Psoas muscle (tissue), 8 donors: ENCODE data around the gene PUSL1. TPM values are rescaled to one million over a fixed set of nuclear protein-coding genes. Genes with fewer than 3 reads are reported as not detected.
A peak's percentile ranks its signal among the peaks of the same experiment; 100 is the strongest.

ENCODE experiments used
- ATAC-seq, 4 donors: fragments of 200-7000 bp; cut with Tn5 transposase; one replicate each; pipeline ENCODE4 v1.9.1; 2020; ENCODE audit warnings: moderate library complexity in 3 of 4, mild to moderate bottlenecking in 2 of 4
- DNase-seq, 2 donors: peaks; one replicate each; pipeline ENCODE4 v3.0.0-alpha.2; 2020
- H3K27ac ChIP-seq: fragments of 200-600 bp; one replicate; pipeline ENCODE4 v1.8.0; 2022
- H3K27me3 ChIP-seq, 3 donors: fragments of 200-600 bp in 1 of 3; one replicate each; pipeline versions ENCODE4 v1.6.1 to v1.8.0; 2013 to 2022; ENCODE audit warnings: low read length in 2 of 3, mild to moderate bottlenecking in 2 of 3, moderate library complexity in 1 of 3; ENCODE audit not compliant: insufficient read depth in 3 of 3
- H3K36me3 ChIP-seq, 2 donors: fragments of 200-600 bp in 1 of 2; one replicate each; pipeline versions ENCODE4 v1.6.1 to v1.8.0; 2013 to 2022; ENCODE audit warnings: low read depth in 1 of 2, mild to moderate bottlenecking in 1 of 2, moderate library complexity in 1 of 2; ENCODE audit not compliant: insufficient read depth in 1 of 2
- H3K4me1 ChIP-seq: fragments of 200-600 bp; one replicate; pipeline ENCODE4 v1.8.0; 2022
- H3K4me3 ChIP-seq: fragments of 200-600 bp; one replicate; pipeline ENCODE4 v1.8.0; 2022; ENCODE audit warnings: mild to moderate bottlenecking
- H3K9me3 ChIP-seq: fragments of 200-600 bp; one replicate; pipeline ENCODE4 v1.8.0; 2022
- CTCF ChIP-seq: fragments of 200-600 bp; IDR thresholded peaks from one replicate; pipeline ENCODE4 v1.8.0; 2022; ENCODE audit warnings: antibody characterized with exemption
- WGBS, 3 donors: extraction: QIAGEN DNeasy Blood & Tissue Kit; methylation state at CpG; one replicate each; pipeline versions ENCODE4 v1.1.6 to v1.1.7; 2013; 5-methylcytosine and 5-hydroxymethylcytosine counted together
- intact Hi-C, 2 donors: fragments of 100-400 bp; cut with DNase I; formaldehyde crosslinking; loops; one replicate each; pipeline versions ENCODE4 v1.11.0 to v1.14.2; 2022
- polyA plus RNA-seq, 3 donors: library from polyadenylated mRNA; stranded (reverse); fragments of 200-250 nt; gene quantifications; one replicate each; pipeline ENCODE4 v1.2.3, GENCODE V29; 2013
- total RNA-seq, 4 donors: library from RNA; stranded (reverse); fragmentation: NEBNext Ultra II Directional in 2 of 4; extraction: Animal tissue kit (Norgen Biotek cat#: 25700) in 2 of 4; gene quantifications; one replicate each; pipeline versions ENCODE4 v1.2.1 to v1.2.4, GENCODE V29; 2021 to 2023
- donor health status: healthy with polysubstance abuse.
- donor health status: DM: no; HTN: no; CAD: no; lungs with moderate emphysema.
- donor health status: Bipolar disorder and iron deficiency.
- donor health status: healthy.
- donor health status: DM: yes; HTN: yes; CAD: no.
- donor health status: DM: no; HTN: no; CAD: no.
- donor health status: DM: no; HTN: no; CAD: no.
- donor health status: DM: yes; HTN: yes; CAD: no.

PUSL1 gene
- total and polyA plus RNA-seq, 7 donors = 3.7 to 9.1 (median 7.3) TPM

- peaks cover 0 to 40% of the 10 kb centered on the region in 2 donors for H3K36me3 ChIP-seq
Observed at GRCh38 chr1:1296070-1297061, 12.0 kb upstream of the PUSL1 start.

GRCh38 chr1:1297802-1298424 is 10.5 kb upstream of the PUSL1 start:
- no peak for TF ChIP-seq CTCF
- DNase-seq (no peak), ATAC-seq (no peak)
- no peaks in the 10 kb centered on the region for H3K4me1 ChIP-seq
- 91 to 93% (median 92%) methylated on average over 21 to 31 of the region's 31 CpGs for WGBS, 3 donors
- H3K27me3 ChIP-seq = no peaks in the 10 kb centered on the region
- H3K36me3 ChIP-seq = peaks cover 0 to 40% of the 10 kb centered on the region in 2 donors
- intact Hi-C loops = no loop called here
- no peaks in the 10 kb centered on the region for H3K9me3 ChIP-seq
- H3K4me3 ChIP-seq = no peak overlapping the region
- H3K27ac ChIP-seq = no peak overlapping the region

More at GRCh38 chr1:1296070-1297061, 12.0 kb upstream of the PUSL1 start:
- Histone ChIP-seq H3K9me3 (no peaks in the 10 kb centered on the region), H3K27ac (no peak overlapping the region), H3K4me1 (no peaks in the 10 kb centered on the region), H3K4me3 (no peak overlapping the region), H3K27me3 (no peaks in the 10 kb centered on the region)
- 93% methylated on average over 50 to 62 of the region's 62 CpGs for WGBS, 3 donors
- intact Hi-C loops = no loop called here
- TF ChIP-seq CTCF = no peak
- ATAC-seq (no peak), DNase-seq (no peak)

- H3K9me3 ChIP-seq = no peaks in the 10 kb centered on the region
- ATAC-seq (peak in 3 of 4 donors; percentile 10 to 38 (median 18)), DNase-seq (no peak)
- intact Hi-C loops = no loop called here
- no peak overlapping the region for H3K27ac ChIP-seq
- WGBS, 3 donors = 44 to 52% (median 48%) methylated on average over 25 to 30 of the region's 30 CpGs
- peaks cover 0 to 38% of the 10 kb centered on the region in 2 donors for H3K36me3 ChIP-seq
- peaks cover 3% of the 10 kb centered on the region for H3K4me1 ChIP-seq
- no peak for TF ChIP-seq CTCF
- no peaks in the 10 kb centered on the region for H3K27me3 ChIP-seq
- no peak overlapping the region for H3K4me3 ChIP-seq
Observed at GRCh38 chr1:1298861-1299685, 9.3 kb upstream of the PUSL1 start.

- no peaks in the 10 kb centered on the region for H3K9me3 ChIP-seq
- intact Hi-C loops = no loop called here
- ATAC-seq = no peak
- no peak overlapping the region for H3K27ac ChIP-seq
- peaks cover 9% of the 10 kb centered on the region for H3K4me1 ChIP-seq
- WGBS, 3 donors = 78 to 85% (median 82%) methylated on average over 21 to 22 of the region's 22 CpGs
- no peak for DNase-seq
- H3K36me3 ChIP-seq = peaks cover 0 to 31% of the 10 kb centered on the region in 2 donors
- H3K4me3 ChIP-seq = no peak overlapping the region
- no peaks in the 10 kb centered on the region for H3K27me3 ChIP-seq
- peak; percentile 6 for TF ChIP-seq CTCF
Observed at GRCh38 chr1:1299686-1300351, 8.6 kb upstream of the PUSL1 start.
